ENCODE measurements around the gene SDSL. TPM values are rescaled to one million over a fixed set of nuclear protein-coding genes. Genes with fewer than 3 reads are reported as not detected.
A peak's percentile ranks its signal among the peaks of the same experiment; 100 is the strongest.

SDSL gene
- total RNA-seq, 2 donors from 2014 or later: 14.7 to 20.1 TPM

DNA sequence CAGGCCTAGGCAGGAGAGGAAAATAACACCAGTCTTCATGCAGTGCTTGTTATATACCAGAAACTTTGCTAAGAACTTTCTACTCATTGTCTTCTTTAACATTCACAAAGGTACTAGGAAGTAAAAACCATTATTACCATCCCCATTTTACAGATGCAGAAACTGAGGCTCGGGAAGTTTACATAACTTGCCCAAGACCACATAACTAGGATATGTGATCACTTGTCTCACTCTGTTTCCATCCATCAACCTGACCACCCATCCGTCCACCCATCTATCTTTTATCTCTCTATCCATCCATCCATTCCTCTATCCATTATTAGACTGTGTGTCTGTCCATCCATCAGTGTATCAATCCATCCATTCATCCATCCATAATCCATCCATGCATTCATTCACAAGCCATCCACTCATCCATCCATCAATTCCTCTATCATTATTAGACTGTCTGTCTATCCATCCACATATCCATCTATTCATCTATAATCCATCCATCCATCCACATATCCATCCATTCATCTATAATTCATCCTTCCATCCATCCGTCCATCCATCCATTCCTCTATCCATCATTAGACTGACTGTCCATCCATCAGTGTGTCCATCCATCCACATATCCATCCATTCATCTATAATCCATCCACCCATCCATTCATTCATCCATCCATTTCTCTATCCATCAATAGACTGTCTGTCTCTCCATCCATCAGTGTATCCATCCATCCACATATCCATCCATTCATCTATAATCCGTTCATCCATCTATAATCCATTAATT is 16.5 kb downstream of the SDSL start:
- no peak for ATAC-seq
- intact Hi-C loops (cut with DNase I, micrococcal nuclease): no loop called here
- no peak for DNase-seq

DNA sequence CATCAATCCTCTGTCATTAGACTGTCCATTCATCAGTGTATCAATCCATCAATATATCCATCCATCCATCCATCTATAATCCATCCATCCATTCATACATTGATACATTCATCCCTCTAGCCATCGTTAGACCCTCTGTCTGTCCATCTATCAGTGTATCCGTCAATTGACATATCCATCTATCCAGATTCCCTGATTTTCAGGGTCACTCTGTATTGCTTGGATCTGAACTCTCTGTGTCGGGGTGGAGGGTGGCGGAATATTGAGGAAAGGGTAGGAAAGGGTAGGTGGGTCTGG is 17.1 kb downstream of the SDSL start:
- intact Hi-C loops (cut with DNase I, micrococcal nuclease): no loop called here
- no peak for ATAC-seq
- DNase-seq: no peak

DNA sequence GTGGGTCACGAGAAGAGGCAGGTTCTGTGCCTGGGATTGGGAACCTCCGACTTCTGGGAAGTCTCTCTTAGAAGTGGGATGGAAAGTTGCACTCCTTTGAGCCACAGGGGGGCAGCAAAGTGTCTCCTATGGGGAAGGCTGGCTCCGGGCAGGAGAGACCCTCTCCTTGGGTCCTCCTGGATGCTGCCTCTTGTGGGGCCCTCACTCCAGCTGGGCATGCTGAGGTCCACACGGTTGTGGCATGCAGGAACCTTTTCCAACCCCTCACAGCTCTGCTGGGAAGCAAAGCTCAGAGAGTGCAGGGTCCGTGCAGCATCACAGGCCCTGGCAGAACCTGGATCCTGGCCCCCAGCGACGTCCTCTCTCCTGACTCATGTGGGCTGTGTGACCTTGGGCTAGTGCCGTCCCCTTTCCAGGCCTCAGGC is 17.4 kb downstream of the SDSL start:
- no peak for DNase-seq
- ATAC-seq: peak; percentile 42
- intact Hi-C loops (cut with DNase I, micrococcal nuclease): no loop called here

DNA sequence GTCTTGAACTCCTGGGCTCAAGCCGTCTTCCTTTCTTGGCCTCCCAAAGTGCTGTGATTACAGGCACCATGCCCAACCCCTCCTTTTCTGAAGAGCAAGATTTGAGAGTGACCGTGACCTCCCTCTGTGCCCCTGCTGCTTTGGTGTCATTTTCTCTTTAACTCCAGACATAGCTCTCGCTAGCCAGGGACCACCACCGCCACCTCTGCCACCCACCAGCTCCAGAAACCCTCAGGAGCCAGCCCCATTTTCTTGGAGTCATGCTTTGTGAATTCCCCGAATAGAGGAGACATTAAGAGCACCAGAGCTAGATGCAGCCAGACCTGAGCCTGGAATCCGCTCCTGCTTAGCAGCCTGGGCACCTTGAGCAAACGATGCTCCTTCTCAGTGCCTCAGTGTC is 18.2 kb downstream of the SDSL start:
- ATAC-seq: no peak
- DNase-seq: no peak
- intact Hi-C loops (cut with DNase I, micrococcal nuclease): no loop called here

DNA sequence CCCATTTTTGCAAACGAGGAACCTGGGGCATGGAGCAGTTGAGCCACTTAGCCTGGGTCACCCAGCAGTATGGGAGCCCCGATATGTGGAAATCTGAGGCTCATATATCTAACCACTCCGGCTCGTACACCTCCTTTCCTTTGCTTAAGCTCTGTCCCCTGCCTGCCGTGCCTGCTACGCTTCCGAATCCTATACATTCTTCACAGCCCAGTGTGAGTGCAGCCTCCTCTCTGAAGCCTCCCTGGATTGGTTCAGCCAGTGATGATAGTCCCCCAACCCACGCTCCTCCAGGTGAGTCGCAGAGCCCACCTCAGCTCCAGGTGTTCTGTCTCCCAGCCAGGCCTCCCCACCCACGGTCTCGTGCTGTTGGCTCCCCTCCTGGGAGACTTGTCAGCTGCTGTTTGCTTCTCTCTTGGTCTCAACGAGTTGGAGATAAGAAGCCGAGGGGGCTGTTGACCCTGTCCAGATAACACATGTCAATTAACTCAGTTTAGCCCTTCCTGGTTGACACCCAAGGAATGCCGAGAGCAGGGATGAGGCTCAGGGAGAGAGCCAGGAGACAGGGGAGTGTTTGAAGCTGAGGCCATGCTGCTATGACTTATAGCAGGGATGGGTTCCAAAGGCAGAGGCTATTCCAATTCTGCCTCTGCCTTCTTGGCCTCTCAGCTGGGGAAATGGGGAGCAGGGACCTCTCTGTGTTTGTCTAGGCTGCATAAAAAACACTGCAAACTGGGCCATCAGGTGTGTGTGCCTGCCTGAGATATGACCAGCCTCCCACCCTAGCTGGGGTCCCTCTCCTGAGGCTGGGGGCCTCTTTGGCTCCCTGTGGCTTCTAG is 19.0 kb downstream of the SDSL start:
- DNase-seq: no peak
- no peak for ATAC-seq

DNA sequence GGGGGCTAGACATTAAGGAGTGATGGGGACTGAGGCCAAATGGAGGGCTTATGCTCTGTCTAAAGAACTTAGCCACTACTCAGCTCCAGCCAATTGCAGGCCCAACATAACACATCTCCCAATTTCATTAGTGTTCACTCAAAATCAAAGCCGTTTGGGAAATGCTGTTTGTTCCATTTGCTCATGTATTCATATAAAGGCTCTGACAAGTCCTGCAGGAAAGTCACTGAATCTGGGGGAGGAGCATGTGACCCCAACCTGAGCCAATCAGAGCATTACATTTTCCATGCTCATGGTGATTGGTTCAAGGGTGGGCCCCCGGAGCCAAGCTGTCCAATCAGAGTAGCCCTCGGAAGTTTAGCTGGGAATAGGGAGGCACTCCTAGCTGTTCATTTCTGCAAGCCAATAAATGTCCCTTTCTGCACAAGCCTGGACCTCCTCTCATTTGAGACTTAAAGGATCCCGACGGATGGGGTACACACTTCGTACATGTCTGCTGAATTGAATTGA is 20.9 kb downstream of the SDSL start:
- intact Hi-C loops (cut with DNase I, micrococcal nuclease): no loop called here
- ATAC-seq (no peak), DNase-seq (no peak)

More for the DNA sequence above, 19.0 kb downstream of the SDSL start:
- intact Hi-C loops (cut with DNase I, micrococcal nuclease): no loop called here

DNA sequence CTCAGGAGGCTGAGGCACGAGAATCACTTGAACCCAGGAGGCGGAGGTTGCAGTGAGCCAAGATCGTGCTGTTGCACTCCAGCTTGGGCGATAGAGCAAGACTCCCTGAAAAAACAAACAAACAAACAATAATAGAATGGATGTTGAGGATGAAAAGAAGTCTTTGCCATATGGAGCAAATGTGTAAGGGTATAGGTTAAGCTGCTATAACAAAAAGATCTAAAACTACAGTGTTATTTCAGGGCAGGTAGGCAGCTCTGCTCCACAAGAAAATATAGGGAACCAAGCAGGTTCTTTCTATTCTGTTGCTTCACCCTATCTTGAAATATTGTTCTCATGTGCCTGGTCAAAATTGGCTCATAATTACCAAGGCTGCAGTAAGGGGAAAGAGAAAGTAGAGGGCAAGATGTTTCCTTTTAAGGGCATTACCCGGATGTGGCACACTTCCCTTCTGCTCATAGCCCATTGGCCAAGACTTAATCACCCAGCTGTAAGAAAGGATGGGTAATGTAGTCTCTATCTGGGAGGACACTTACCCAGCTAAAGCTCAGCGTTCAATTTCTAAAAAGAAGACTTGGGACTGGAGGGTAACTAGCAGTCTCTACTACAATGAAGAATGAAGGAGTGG is 23.5 kb downstream of the SDSL start:
- intact Hi-C loops (cut with DNase I, micrococcal nuclease): no loop called here
- DNase-seq: no peak

DNA sequence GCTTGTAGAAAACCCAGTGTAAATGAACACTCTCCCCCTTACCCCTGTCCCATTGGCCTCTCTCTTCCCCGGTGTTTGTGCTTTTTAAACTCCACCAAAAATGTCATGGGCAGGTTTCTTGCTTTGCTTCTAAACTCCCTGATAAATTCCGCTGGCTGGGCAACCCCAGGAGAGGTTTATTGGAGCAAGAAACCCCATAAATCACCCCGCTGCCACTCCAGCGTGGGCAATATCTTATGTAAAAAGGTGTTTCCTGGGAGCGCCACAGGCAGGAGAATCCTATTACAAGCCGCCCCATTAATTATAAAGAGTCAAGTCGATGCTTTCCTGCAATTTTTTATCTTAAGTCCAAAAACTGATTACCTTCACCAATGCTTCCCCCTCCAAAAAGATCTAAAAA is 26.7 kb downstream of the SDSL start:
- DNase-seq: no peak
- no peak for ATAC-seq
- intact Hi-C loops (cut with DNase I, micrococcal nuclease): no loop called here

More for the DNA sequence above, 23.5 kb downstream of the SDSL start:
- ATAC-seq: no peak

DNA sequence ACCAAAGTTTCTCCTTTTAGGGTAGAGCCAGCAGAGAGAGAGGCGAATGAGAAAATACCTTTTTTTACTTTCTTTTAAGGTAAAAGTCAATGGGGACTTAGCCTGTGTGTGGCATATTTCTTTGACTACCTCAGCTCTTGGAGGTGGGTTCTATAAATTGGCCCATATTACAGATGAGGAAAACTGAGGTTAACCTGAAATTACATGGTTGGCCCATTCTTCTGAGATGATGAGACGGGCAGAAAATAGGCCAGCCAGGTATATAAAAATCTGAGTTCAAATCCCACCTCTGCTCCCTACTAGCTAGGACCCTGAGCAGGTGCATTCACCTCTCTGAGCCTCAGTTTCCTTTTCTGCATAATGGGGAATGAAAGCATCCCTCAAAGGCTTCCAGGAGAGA is 27.1 kb downstream of the SDSL start:
- no peak for DNase-seq
- intact Hi-C loops (cut with DNase I, micrococcal nuclease): no loop called here
- no peak for ATAC-seq

DNA sequence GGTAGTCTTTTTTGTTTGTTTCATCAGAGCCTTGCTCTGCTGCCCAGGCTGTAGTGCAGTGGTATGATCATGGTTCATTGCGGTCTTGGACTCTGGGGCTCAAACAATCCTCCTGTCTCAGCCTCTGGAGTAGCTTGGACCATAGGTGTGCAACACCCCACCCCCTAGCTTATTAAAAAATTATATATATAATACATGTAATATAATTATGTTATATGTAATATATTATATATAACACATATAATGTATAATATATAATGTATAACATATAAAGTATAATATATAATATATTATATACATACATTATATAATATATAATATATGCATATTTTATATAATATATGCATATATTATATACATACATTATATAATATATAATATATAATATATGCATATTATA is 27.7 kb downstream of the SDSL start:
- ATAC-seq (no peak), DNase-seq (no peak)
- intact Hi-C loops (cut with DNase I, micrococcal nuclease): no loop called here

DNA sequence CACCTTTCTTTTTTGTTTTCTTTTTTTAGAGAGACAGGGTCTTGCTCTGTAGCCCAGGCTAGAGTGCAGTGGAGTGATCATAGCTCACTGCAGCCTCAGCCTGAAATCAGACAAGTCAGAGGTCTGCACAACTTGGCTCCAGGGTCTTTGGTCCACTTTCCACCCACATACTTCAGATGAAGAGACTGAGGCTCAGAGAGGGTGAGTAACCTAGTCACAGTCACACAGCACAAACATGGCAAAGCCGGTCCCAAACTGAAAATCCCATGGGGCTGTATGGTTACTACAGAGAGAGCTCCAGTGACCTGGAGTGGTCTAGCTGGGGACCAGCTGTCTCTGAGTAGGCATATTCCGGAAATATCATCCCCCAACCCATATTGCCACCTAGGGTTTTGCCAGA is 30.3 kb downstream of the SDSL start:
- ATAC-seq (no peak), DNase-seq (no peak)
- intact Hi-C loops (cut with DNase I, micrococcal nuclease): no loop called here

DNA sequence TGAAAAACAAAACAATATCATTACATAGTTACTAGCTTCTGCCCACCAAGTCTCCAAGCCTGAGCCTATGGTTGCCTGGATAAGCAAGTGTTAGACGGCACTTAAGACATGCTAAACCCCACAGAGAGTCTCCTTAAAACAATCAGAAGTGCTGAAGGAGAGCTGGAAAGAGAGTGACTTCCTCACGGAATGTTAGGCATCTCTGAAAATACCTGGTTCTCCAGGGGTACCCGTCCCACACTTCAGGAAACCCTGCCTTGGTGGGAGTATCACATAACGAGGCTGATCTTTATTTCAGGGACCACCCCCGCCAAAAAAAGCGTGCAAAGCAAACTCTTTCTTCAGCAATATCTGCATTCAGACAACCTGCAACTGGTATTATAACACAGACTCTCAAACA is 31.1 kb downstream of the SDSL start:
- ATAC-seq (no peak), DNase-seq (no peak)
- intact Hi-C loops (cut with DNase I, micrococcal nuclease): no loop called here

DNA sequence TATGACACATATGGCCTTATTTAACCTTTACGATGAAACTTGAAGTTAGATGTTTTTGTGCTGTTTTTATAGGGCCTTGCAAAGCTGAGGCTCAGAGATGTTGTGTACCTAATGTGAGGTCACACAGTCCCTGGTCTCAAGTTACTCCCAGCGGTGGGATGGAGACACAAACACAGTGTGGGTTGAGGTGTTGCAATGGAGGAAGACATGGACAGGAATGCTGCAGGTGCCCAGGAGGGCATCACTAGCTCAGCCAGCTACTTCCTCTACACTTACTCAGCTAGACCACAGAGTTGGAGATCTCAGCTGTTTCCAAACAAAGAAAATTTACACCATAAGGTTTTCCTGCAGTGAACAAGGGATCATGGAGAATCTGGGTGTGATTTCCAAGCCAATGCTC is 34.0 kb downstream of the SDSL start:
- DNase-seq (no peak), ATAC-seq (no peak)
- intact Hi-C loops (cut with DNase I, micrococcal nuclease): no loop called here

DNA sequence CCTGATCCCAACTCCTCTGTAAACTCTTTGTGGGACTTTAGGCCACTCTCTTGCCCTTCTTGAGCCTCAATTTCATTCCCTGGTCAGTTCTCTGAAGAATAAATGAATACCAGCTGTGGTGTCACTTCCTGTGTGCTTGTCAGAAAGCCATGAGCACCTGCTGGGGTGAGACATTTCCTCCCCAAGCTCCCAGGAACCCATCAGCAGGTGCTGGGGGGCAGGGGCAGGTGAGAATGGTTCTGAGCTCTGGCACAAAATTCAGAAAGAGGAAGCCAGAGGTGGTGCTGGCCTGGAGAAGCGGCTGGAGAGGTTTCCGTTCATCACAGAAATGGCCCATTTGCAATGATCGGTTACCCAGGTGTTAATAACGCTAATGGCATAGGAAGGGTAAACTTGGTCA is 34.6 kb downstream of the SDSL start:
- DNase-seq (no peak), ATAC-seq (no peak)
- intact Hi-C loops (cut with DNase I, micrococcal nuclease): no loop called here

DNA sequence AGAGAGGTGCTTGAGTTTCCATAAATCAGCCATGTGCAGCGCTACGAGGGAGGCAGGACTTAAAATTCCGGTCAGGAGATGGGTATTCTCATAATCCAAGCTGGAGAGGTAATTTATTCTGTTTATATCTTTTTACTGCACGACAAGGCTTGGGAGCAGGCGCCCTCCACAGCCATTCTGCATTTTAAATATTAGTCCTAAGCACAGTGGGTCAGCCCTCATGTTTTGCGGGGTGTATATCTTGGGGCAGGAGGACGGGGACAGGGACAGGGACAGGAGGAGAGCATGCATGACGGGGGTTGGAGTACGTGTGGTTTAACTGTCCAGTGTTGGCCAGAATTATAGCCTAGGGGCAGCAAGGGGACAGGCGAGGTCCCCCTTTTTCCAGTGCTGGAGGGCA is 35.0 kb downstream of the SDSL start:
- no peak for ATAC-seq
- intact Hi-C loops (cut with DNase I, micrococcal nuclease): no loop called here
- no peak for DNase-seq

DNA sequence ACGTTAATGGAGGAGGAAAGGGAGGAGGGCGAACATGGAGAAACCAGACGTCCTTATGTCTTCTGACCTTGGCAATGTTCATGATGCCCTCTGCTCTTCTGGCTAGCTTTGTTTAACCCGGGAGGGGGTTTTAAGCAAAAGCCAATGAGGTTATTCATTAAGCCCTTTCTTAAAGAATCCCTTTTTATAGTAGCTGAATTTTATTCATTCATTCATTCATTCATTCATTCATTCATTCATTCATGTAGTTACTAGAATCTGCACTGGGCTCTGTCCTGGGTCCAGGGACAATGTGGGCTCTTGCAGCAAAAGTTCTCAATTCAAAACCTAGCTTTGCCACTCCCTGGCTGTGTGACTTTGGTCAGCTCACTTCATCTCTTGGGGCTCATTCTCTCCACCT is 35.5 kb downstream of the SDSL start:
- no peak for ATAC-seq
- intact Hi-C loops (cut with DNase I, micrococcal nuclease): no loop called here
- DNase-seq: no peak

DNA sequence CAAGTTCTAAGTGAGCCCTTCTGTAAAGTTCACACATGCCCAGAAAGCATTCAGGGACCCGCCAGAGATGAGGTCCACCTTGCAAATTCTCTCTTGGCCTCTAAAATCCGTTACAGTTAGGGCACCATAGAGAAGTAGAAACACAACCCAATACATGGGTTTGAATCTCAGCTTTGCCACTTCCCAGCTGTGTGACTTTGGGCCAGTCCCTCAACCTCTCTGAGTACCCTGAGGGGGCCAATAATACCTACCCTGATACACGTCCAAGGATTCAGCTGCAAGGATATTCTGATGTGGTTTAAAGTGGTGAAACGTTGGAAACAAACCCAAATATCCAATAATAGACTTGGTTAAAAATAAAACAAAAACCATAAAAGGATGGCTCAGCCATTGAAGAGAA is 37.8 kb downstream of the SDSL start:
- DNase-seq (no peak), ATAC-seq (no peak)
- intact Hi-C loops (cut with DNase I, micrococcal nuclease): loop anchor here in 1 of 2 donors (5.0 kb wide), 1 partner anchor 452 kb away; no protein-coding TSS in a partner anchor

DNA sequence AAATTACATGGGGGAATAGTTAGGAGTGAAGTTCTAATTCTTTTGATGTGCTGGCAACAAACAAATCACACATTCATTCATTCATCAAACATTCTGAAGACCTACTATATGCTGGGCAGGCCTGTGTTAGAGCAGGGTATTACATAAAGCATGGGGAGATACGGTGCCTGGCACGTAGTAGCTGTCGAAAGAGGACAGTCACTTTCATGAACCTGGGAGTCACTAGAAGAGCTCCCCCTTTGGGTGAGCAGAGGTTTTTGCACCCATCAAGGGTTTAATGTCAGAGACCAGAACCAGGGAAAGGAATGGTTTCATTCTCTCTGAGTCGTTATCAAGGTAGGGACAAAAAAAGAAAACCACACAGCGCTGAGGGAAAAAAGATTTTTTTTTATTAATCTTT is 39.5 kb downstream of the SDSL start:
- intact Hi-C loops (cut with DNase I, micrococcal nuclease): loop anchor here in 1 of 2 donors (5.0 kb wide), 1 partner anchor 451 kb away; no protein-coding TSS in a partner anchor
- ATAC-seq (peak; percentile 44), DNase-seq (no peak)

DNA sequence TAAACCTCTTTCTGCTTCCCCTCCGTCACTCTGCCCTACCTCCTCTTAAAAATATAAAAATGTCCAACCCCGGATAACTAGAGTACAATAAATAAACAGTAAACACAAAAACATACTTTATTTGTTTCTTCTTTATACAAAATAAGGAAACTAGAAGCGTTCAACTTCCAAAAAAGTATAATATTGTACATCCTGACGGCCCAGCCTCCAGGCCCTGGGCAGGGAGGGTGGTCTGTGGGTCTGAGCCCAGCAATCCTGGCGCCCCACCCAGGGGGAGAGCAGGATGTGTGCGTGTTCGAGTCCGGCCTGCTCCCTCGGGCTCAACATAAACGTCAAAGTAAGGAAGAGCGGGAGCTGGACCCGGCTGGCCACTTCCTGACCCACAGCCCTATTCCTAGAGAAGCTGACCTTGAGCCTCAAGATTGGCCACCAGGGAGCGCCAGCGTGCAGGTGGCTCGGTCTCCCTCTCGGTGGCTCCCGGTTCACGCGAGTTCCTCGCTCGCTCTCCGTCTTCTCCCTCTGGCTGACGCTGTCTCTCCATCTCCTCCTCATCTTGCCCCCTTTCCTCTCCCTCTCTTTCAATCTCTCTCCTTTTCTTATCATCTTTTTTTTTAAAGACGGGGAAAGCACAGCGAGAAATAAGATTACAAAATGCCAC is 40.1 kb downstream of the SDSL start:
- ATAC-seq (peak; percentile 95), DNase-seq (peak; percentile 50 to 86)
- intact Hi-C loops (cut with DNase I, micrococcal nuclease): loop anchor here in 1 of 2 donors (5.0 kb wide), 1 partner anchor 450 kb away; no protein-coding TSS in a partner anchor
